Activated CD8-positive, alpha-beta memory T cell treated with anti-CD3 and anti-CD28 coated beads for 36 hours (primary cell): ENCODE data around the gene NOL7. TPM values are rescaled to one million over a fixed set of nuclear protein-coding genes. Genes with fewer than 3 reads are reported as not detected.

Experiments
- CTCF ChIA-PET: fragments of 350-600 bp; sonication (Branson Sonifier 250); formaldehyde crosslinking; loops from one replicate; lab custom pipeline; 2021; ENCODE audit warnings: antibody characterized with exemption; lab: Charles Lee
- POLR2A ChIA-PET: fragments of 350-600 bp; sonication (Branson Sonifier 250); formaldehyde crosslinking; loops from one replicate; lab custom pipeline; 2021; ENCODE audit warnings: antibody characterized with exemption; lab: Charles Lee
- total RNA-seq, 2 experiments: library from RNA; stranded (reverse); gene quantifications; one replicate each; pipeline ENCODE4 v1.2.3, GENCODE V29; 2021

NOL7 gene
- total RNA-seq, 2 experiments from 2014 or later = 110 to 120 TPM

DNA sequence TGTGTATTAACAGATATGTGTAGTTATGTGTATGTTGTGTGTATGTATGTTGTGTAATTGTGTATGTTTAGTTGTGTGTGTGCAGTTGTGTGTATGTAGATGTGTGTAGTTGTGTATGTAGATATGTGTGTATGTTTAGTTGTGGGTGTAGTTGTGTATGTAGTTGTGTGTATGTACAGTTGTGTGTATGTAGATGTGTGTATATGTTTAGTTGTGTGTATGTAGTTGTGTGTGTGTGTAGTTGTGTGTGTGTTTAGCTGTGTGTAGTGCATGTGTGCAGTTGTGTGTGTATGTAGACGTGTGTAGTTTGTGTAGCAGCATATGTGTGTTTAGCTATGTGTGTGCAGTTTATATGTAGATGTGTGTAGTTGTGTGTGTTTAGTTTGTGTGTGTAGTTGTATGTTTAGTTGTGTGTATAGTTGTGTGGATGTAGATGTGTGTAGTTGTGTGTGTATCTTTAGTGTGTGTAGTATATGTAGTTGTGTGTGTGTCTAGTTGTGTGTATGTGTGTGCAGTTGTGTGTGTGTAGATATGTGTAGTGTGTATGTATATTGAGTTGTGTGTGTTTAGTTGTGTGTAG, 24.5 kb upstream of the NOL7 start:
- ChIA-PET CTCF (no interaction called here), POLR2A (no interaction called here)

- ChIA-PET CTCF (no interaction called here), POLR2A (no interaction called here)
Observed at GRCh38 chr6:13591205-13591921, 23.8 kb upstream of the NOL7 start.

GRCh38 chr6:13593103-13593502, 22.0 kb upstream of the NOL7 start:
- ChIA-PET CTCF (interaction anchor here (0.6 kb wide), 1 partner anchor 45 kb away, joined by 3 read pairs; no protein-coding TSS in a partner anchor), POLR2A (no interaction called here)

- POLR2A ChIA-PET = no interaction called here
Observed at GRCh38 chr6:13593720-13594119, 21.4 kb upstream of the NOL7 start.

GRCh38 chr6:13597073-13597472, 18.1 kb upstream of the NOL7 start:
- ChIA-PET POLR2A (no interaction called here), CTCF (interaction anchor here (1.3 kb wide), 1 partner anchor 22 kb away, joined by 3 read pairs; the partner anchor contains the start of gene SIRT5)

More at GRCh38 chr6:13593720-13594119, 21.4 kb upstream of the NOL7 start:
- CTCF ChIA-PET = no interaction called here

DNA sequence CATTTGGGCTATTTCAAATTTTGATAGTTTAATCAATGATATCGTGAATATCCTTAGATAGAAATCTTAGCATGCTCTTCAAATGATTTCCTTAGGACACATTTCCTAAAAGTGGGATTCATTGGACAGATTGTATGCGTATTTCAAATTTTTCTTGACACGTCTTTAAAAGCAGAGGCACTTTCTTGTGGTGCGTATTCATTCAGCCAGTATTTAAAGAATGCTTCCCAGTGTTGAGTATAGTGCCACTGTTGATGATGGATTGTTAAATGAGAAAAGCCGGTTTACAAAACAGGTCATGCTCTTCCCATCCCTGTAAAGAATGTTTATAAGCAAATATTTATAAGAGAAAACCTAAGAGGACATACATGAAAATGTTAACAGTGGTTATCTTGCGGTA, 15.1 kb upstream of the NOL7 start:
- POLR2A ChIA-PET = no interaction called here
- CTCF ChIA-PET = no interaction called here

DNA sequence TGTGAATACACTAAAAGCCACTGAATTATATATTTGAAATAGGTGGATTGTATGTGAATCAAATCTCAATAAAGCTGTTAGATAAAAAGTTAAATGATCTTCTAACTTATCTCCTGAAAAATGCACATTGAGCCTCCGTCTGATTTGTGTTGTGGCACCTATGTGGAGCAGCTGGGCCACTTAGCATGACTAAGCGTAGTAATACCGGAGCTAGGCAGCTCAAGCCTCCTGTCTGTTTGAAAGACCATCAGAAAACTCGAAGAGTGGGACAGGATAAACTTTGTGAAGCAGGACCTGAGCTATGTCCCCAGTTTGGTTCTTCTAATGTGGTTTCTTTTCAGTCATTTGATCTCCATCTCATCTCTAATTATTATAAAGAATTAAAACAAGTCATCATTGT, 11.0 kb upstream of the NOL7 start:
- CTCF ChIA-PET = interaction anchor here (0.8 to 1.0 kb wide), 2 partner anchors 12 to 29 kb away, joined by 3 read pairs; partner anchors contain the start of gene SIRT5
- POLR2A ChIA-PET = no interaction called here

- ChIA-PET CTCF (interaction anchor here (0.8 to 1.3 kb wide), 4 partner anchors 10 to 30 kb away, joined by 3 read pairs; partner anchors contain the start of gene SIRT5), POLR2A (no interaction called here)
Observed at GRCh38 chr6:13604546-13605416, 10.4 kb upstream of the NOL7 start.

GRCh38 chr6:13605634-13606033, 9.5 kb upstream of the NOL7 start:
- CTCF ChIA-PET = interaction anchor here (1.3 kb wide), 2 partner anchors 10 to 31 kb away, joined by 3 read pairs; partner anchors contain the start of gene SIRT5

DNA sequence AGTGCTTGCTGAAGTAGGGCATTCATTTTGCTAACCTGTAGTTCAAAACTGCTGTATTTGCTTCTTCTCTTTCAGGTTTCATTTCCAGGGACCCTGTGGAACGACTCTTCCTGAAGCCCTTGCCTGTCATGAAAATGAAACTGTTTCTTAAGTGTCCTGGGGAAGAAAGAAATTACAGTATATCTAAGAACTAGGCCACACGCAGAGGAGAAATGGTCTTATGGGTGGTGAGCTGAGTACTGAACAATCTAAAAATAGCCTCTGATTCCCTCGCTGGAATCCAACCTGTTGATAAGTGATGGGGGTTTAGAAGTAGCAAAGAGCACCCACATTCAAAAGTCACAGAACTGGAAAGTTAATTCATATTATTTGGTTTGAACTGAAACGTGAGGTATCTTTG, 3.4 kb upstream of the NOL7 start:
- POLR2A ChIA-PET = no interaction called here
- CTCF ChIA-PET = interaction anchor here (1.8 kb wide), 1 partner anchor 37 kb away, joined by 4 read pairs; the partner anchor contains the start of gene SIRT5

More at GRCh38 chr6:13605634-13606033, 9.5 kb upstream of the NOL7 start:
- POLR2A ChIA-PET = no interaction called here

DNA sequence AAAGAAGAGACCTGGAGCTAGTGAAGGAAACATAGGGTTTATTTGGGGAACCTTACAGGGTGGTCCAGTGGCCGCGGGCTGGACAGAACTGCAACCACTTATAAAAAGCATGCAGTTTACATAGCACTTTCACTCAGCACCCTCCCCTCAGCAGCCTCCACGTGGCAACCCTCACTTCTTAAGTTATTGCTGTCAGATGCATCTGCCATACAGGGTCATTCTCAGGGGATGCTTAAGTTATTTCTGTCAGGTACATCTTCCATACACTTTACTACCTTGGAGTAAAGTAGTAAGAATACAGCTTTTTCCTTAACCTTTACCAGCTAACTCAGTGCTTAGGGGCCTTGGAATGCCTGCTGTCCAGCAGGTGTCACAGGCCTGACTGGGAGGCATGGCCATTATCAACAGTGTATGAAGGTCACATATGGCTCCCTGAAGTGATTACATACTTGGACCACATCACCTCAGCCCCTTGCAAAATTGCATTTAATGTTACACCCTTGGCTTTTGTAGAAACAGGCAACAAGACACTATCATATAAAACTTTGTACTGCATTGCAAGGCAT, 2.0 kb upstream of the NOL7 start:
- CTCF ChIA-PET = no interaction called here
- POLR2A ChIA-PET = no interaction called here

DNA sequence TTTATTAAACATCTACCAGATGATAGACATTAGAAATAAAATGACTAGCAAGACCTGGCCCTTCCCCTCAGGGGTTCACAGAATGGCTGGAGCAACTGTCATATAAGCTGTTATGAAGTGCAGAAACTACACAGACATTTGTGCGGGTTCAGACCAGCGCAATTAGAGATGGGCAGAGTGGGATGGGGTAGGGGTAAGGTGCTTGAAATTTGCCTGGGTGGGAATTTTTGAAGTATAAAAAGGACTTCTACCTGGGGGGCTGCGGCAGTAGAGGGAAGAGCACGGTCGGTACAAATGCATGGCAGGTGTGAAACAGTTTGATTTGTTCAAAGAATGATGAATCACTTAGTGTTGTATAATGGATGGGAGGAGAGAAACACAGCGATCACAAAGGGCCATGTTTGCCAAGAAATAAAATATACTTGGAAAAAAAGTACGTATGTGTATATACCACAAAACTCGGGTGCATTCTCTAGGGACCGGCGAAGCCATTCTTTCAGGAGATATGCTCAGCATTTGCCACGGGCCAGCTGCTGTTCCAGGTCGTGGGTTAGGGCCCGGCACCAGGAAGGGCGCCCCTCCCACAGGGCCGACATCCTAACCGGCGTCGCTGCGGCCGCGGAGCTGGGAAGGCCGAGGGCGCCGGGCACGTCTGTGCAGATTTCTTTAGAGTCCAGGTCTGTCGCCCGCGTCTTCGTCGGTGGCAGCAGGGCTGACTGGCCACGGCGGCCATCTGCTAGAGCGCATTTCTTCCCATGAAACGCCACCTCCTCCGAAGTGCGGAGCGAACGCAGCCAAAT, 809 bp upstream of the NOL7 start:
- CTCF ChIA-PET = interaction anchor here (0.9 to 3.9 kb wide), 7 partner anchors 10 to 185 kb away, joined by 3 to 24 read pairs (median 9); partner anchors contain the start of genes RANBP9 and SIRT5
- POLR2A ChIA-PET = interaction anchor here (0.6 to 2.4 kb wide), 12 partner anchors 10 to 287 kb away, joined by 3 to 20 read pairs (median 4); partner anchors contain the start of genes MCUR1, RANBP9, SIRT5 and TBC1D7

DNA sequence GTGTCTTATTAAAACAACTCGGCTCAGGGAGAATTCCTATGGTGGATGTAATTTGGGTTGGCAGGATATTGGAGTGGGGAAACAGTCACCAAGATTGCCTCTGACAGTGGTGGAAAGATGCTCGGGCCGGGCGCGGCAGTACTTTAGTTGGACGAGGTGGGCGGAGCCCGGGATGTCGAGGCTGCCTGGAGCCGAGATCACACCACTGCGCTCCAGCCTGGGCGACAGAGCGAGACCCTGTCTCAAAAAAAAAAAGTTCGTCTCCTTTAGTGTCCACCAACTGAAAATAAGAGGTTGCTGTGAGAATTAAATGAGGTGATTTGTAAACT, 621 bp downstream of the NOL7 start:
- ChIA-PET POLR2A (interaction anchor here (0.5 to 2.4 kb wide), 9 partner anchors 15 to 288 kb away, joined by 3 to 20 read pairs (median 3); partner anchors contain the start of genes MCUR1, RANBP9, SIRT5 and TBC1D7), CTCF (interaction anchor here (0.7 to 3.9 kb wide), 12 partner anchors 9 to 287 kb away, joined by 3 to 24 read pairs (median 4); partner anchors contain the start of genes RANBP9, SIRT5 and TBC1D7)

DNA sequence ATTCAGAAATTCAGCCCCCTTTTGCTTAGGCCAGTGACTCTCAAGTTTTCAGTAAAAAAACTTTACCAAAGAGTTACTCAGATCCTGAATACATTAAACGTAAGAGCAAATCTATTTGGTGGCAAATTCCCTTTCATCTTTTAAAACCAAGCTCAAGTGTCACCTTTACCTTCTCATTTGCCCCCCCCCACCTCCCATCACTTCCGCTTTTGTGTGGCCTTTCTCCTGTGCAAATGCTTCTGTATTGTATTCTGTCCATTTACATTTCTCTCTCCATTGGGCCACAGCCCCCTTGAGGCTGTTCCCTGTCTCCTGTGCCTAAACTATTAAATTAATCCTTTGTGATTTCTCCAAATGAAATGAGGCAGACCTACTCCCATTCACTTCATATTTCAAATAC, 1.9 kb downstream of the NOL7 start:
- ChIA-PET CTCF (interaction anchor here (1.2 to 3.9 kb wide), 3 partner anchors 10 to 279 kb away, joined by 3 to 24 read pairs (median 7); partner anchors contain the start of gene SIRT5), POLR2A (interaction anchor here (0.6 kb wide), 2 partner anchors 189 to 370 kb away, joined by 3 read pairs; no protein-coding TSS in a partner anchor)

DNA sequence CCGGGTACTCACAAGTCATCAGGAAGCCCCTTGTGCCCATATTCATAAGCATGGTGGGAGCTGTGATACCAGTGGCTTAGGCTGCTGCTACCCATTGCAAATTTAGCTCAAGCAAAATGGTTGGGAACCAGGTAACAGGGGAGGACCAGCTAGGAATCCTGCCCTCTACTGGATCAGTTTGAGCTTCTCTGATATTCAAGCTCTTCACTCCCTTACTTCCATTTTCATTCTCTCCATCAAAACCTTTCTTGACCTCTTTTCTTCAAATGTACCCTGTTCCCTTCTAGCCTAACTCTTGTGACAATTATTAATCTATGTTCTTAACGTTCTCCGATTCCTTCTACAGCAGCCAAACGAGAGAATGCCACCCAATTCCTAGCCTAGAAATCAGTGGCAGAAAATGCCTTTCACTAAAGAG, 9.7 kb downstream of the NOL7 start:
- ChIA-PET POLR2A (interaction anchor here (0.7 kb wide), 1 partner anchor 10 kb away, joined by 4 read pairs; the partner anchor contains the start of gene NOL7), CTCF (interaction anchor here (0.9 to 2.5 kb wide), 3 partner anchors 10 to 86 kb away, joined by 5 to 17 read pairs (median 5); partner anchors contain the start of genes NOL7 and RANBP9)

GRCh38 chr6:13629459-13630116, 14.5 kb downstream of the NOL7 start:
- CTCF ChIA-PET = interaction anchor here (0.7 kb wide), 1 partner anchor 119 kb away, joined by 3 read pairs; no protein-coding TSS in a partner anchor
- POLR2A ChIA-PET = interaction anchor here (0.7 to 1.1 kb wide), 2 partner anchors 14 to 419 kb away, joined by 3 to 7 read pairs; no protein-coding TSS in a partner anchor

DNA sequence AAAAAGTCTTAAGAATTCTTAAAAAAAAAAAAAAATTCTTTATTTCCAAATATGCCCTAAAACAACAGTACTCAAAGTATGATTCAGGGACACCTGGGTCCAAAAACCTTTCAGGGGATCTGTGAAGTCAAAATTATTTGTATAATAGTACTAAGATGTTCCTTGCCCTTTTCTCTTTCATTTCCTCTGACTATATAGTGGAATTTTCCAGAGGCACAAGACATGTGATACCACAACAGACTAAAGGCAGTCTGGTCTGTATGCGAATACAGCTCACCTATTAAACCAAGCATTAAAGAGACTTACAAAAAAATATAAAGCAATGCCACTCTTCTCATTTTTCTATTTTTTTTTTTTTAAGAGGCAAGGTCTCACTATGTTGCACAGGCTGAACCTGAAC, 15.4 kb downstream of the NOL7 start:
- POLR2A ChIA-PET = interaction anchor here (0.7 to 1.1 kb wide), 2 partner anchors 14 to 420 kb away, joined by 3 to 7 read pairs; no protein-coding TSS in a partner anchor
- CTCF ChIA-PET = interaction anchor here (0.7 to 0.9 kb wide), 2 partner anchors 56 to 120 kb away, joined by 3 read pairs; partner anchors contain the start of gene SIRT5
